Lower leg skin (tissue), 4 donors: ENCODE measurements around the gene TOR2A. TPM values are rescaled to one million over a fixed set of nuclear protein-coding genes. Genes with fewer than 3 reads are reported as not detected.

ENCODE experiments used
- DNase-seq, 2 donors: peaks; one replicate each; pipeline ENCODE4 v3.0.0-alpha.2; 2019; ENCODE audit warnings: low spot score in 2 of 2
- H3K4me3 ChIP-seq: fragments of 200-600 bp; sonication (generic); 2 replicates; pipeline ENCODE4 v1.5.1; 2017; ENCODE audit warnings: mild to moderate bottlenecking, low read depth; ENCODE audit not compliant: poor library complexity, severe bottlenecking
- CTCF ChIP-seq, 3 donors: fragments of 450-650 bp; IDR thresholded peaks; one replicate each; pipeline ENCODE4 v1.5.1; 2016; ENCODE audit warnings: antibody characterized with exemption in 3 of 3, mild to moderate bottlenecking in 3 of 3, moderate library complexity in 2 of 3
- POLR2A ChIP-seq, 2 donors: fragments of 450-650 bp; IDR thresholded peaks; one replicate each; pipeline ENCODE4 v1.6.1; 2016 to 2017; ENCODE audit warnings: antibody characterized with exemption in 2 of 2, mild to moderate bottlenecking in 1 of 2, moderate library complexity in 1 of 2
- WGBS, 2 donors: methylation state at CpG; one replicate each; pipeline ENCODE4 v1.1.5; 2018; 5-methylcytosine and 5-hydroxymethylcytosine counted together
- intact Hi-C: fragments of 100-400 bp; cut with DNase I; formaldehyde crosslinking; loops from one replicate; pipeline ENCODE4 v1.15.0; 2023; ENCODE audit warnings: low total_unique reads
- total RNA-seq, 4 donors: library from RNA; depleted of rRNA; stranded (reverse); fragments of >200 nt; gene quantifications; one replicate each; pipeline ENCODE4 v1.1.0, GENCODE V29; 2016

The TOR2A gene
- total RNA-seq, 4 donors from 2014 or later, result 11.5 to 19.9 (median 15.1) TPM

GRCh38 chr9:127723013-127723412 is 12.1 kb downstream of the TOR2A start:
- 64 to 83% methylated on average over 11 to 13 of the region's 13 CpGs for WGBS, 2 donors
- TF ChIP-seq CTCF (IDR thresholded peaks at IDR 0.05) (no peak), POLR2A (IDR thresholded peaks at IDR 0.05) (no peak)
- DNase-seq, result no peak
- H3K4me3 ChIP-seq, result no peak overlapping the region
- intact Hi-C loops, result no loop called here

GRCh38 chr9:127722055-127722745 is 12.9 kb downstream of the TOR2A start:
- TF ChIP-seq POLR2A (IDR thresholded peaks at IDR 0.05), result no peak
- TF ChIP-seq CTCF (IDR thresholded peaks at IDR 0.05), result no peak
- 76% methylated on average over 12 of the region's 12 CpGs for WGBS, 2 donors
- H3K4me3 ChIP-seq, result no peak overlapping the region
- DNase-seq, result no peak
- intact Hi-C loops, result no loop called here

GRCh38 chr9:127721391-127721821 is 13.7 kb downstream of the TOR2A start:
- 33 to 40% methylated on average over 10 to 11 of the region's 11 CpGs for WGBS, 2 donors
- intact Hi-C loops, result no loop called here

GRCh38 chr9:127720865-127721227 is 14.2 kb downstream of the TOR2A start:
- intact Hi-C loops, result no loop called here
- H3K4me3 ChIP-seq, result no peak overlapping the region
- TF ChIP-seq POLR2A (IDR thresholded peaks at IDR 0.05), result no peak
- no peak for TF ChIP-seq CTCF (IDR thresholded peaks at IDR 0.05)
- DNase-seq, result no peak

More at GRCh38 chr9:127721391-127721821, 13.7 kb downstream of the TOR2A start:
- no peak for TF ChIP-seq CTCF (IDR thresholded peaks at IDR 0.05)
- DNase-seq, result no peak
- no peak overlapping the region for H3K4me3 ChIP-seq

- WGBS, 2 donors, result 78 to 84% methylated on average over 12 of the region's 12 CpGs
- H3K4me3 ChIP-seq, result no peak overlapping the region
- TF ChIP-seq CTCF (IDR thresholded peaks at IDR 0.05) (no peak), POLR2A (IDR thresholded peaks at IDR 0.05) (no peak)
- no peak for DNase-seq
- intact Hi-C loops, result no loop called here
Observed at GRCh38 chr9:127720031-127720864, 14.8 kb downstream of the TOR2A start.
